HG02588 (cell line): ENCODE measurements around the gene NPBWR2.
A peak's percentile ranks its signal among the peaks of the same experiment; 100 is the strongest.
"Not testable (repeated sequence)": the region's sequence is repeated elsewhere in the genome, so short reads cannot be mapped to it uniquely, and the experiment has no call there.

ENCODE experiments used
- ATAC-seq: cut with Tn5 transposase; IDR thresholded peaks from one replicate; pipeline ENCODE4 v1.9.1; 2021; ENCODE audit warnings: mild to moderate bottlenecking, moderate library complexity; ENCODE audit not compliant: unreplicated experiment

The NPBWR2 gene

DNA sequence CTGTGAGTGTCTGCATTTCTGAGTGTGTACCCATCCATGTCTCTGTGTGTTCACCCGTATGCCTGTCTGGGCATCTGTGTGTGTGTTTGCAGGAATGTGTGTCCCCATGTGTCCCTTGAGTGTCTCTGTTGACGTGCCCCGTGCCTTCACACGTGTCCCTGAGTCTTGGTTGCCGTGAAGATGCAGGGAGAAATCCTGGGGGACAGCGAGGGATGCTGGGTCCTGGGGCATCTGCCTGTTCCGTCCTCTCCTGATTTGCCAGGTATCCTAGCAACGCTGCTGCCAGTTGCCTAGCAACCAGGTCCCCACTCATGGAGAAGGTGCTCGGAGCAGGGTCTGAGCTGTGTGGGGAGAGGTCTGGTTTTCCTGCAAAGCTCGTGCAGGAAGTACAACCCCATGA lies 17.2 kb downstream of the NPBWR2 start:
- ATAC-seq = no peak

GRCh38 chr20:64088586-64088985 lies 18.8 kb downstream of the NPBWR2 start:
- not testable (repeated sequence) for ATAC-seq

DNA sequence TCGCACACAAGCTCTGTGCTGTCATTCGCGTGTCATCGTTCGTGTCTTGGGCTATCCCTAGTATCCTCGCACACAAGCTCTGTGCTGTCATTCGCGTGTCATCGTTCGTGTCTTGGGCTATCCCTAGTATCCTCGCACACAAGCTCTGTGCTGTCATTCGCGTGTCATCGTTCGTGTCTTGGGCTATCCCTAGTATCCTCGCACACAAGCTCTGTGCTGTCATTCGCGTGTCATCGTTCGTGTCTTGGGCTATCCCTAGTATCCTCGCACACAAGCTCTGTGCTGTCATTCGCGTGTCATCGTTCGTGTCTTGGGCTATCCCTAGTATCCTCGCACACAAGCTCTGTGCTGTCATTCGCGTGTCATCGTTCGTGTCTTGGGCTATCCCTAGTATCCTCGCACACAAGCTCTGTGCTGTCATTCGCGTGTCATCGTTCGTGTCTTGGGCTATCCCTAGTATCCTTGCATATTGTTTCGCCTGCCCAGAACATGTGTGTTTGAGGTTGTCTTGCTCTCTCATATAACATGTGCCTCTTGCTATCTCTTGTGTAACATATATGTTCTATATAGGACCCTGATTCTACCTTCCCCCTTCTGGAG lies 20.0 kb downstream of the NPBWR2 start:
- not testable (repeated sequence) for ATAC-seq

DNA sequence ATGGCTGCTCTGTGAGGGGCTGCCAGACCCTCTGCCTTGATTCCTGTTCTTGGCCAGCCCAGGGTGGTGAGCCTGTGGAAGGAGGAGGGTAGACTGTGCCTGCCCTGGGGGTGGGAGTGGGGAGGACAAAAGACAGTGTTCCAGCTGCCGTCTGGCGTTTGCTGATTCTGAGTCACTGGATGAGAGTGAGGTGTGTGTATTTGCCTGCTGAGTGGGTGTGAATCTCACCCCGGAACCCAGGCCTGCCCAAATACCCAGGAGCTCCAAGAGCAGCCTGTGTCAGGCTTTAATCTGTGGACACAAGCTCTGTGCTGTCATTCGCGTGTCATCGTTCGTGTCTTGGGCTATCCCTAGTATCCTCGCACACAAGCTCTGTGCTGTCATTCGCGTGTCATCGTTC lies 20.6 kb downstream of the NPBWR2 start:
- ATAC-seq = no peak

GRCh38 chr20:64084685-64085152 lies 22.6 kb downstream of the NPBWR2 start:
- ATAC-seq = no peak

DNA sequence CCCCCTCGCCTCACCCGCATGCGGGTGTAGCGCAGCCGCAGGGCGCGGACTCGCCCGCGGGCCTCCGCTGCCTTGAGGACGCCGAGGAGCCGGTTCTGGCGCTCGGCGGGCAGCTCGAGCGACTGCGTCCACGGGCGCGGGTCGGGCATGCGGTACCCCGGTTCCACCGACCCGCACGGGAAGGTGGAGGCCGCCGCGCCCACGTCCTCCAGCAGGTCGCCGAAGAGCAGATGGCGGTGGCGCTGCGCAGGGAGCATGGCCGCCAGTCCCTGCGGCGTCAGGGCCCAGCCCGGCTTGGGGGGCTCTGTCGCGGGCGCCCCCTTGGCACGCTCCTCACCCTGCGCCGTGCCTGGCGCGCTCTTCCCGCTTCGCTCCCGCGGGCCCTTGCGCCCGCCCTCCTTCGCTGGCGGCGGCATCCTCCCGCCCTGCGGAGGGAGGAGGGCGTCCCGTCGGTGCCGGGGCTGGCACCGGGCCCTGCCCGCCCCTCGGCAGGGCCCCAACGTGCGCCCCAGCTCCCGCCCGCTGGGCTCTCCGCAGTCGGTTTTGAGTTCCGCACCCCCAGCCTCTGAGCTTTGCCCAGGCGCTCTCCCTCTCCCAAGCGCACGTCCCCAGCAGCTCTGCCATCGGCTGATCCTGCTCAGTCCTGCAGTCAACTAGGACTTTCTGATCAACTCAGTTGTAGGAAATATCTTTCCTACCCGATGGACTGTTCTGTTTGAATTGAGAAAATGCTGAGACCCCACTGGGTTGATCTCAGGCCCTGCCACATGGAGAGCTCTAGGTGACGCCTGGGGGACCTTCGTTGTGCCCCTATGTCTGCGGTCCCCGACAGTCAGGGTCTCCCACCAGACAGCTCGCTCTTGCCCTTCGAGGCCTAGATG lies 23.3 kb downstream of the NPBWR2 start, which contains the start of gene LKAAEAR1:
LKAAEAR1 (minus strand) TSS at position 595 of the 881 bp plus-strand sequence; CDS start at position 416, 179 bp downstream.
- no peak for ATAC-seq

GRCh38 chr20:64083378-64083803 lies 24.0 kb downstream of the NPBWR2 start:
- no peak for ATAC-seq

DNA sequence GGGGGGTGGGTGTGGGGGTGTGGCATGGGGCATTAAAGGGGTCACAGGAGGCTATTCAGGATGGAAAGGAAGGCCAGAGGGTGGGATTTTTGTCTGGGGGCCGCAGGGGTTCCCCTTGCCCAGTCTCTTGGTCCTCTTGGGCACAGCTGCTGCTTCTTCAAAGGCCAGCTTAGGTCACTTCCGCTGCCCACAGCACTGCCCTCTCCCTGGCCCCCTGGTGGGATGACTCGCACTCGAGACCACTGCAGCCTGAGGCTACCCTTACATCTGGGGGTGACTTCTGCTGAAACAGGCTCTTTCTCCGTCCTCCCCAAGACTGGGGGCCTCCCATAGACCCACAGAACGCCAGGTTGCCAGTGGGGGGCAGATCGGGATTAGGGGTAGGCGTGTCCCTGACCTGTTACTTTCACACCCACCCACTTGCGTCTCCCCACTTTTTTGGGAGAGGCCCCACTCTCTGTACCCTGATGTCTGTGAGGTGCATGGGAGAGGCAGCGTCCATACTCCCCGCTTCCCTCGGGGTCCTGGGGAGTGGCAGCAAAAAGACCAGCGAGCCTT lies 24.5 kb downstream of the NPBWR2 start:
- no peak for ATAC-seq

GRCh38 chr20:64082126-64082731 lies 25.1 kb downstream of the NPBWR2 start:
- no peak for ATAC-seq

DNA sequence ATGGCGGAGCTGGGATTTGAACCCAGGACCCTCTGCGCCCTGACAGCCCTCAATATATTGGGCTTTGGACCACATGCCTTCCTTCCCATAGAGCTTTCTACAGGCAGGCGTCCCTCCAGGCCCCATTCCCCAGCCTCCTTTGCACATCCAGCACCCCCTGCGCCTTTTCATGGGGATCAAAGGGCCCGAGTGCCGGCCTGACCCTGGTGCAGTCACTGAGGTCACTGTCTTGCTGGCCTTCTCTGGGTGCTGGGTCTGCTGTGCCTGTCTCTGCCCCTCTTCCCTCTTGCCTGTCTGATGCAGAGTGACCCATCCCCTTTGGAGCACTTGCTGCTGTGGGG lies 25.8 kb downstream of the NPBWR2 start:
- ATAC-seq = no peak

DNA sequence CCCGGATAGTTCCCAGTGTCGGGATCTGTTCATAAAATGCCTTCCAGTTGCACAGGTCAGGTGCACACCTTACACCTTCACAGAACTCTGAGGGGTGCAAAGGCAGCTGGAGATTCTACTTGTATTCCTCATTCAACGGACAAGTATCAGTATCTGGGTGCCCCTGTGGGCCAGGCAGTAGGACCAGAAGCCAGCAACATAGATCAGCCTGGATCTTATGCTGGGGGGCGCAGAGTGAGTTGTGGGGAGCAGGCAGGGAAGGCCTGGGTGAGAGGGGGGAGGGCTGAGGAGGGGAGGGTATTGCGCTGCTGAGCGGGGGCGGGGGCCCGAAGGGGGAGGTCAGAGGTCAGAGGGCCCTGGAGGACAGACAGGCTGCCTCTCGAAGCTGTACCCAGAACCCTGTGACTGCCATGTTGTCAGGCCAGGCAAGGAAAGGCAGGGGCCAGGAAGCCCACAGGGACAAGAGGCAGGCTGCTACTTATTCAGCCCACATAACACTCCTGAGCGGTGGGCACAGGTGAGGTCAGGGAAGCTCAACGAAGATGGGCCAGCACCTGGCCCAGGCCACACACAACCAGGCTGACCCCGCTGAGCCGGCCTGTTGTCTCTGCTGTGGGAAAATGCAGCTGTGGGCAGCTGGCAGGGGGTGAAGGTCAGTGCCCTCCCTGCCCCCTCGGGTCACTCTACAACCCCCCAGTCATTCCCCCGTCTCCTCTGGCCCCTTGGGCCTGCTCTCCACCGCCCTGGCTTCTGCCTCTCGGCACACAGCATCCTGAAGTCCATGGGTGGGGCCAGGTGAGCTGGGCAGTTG lies 26.3 kb downstream of the NPBWR2 start:
- no peak for ATAC-seq

DNA sequence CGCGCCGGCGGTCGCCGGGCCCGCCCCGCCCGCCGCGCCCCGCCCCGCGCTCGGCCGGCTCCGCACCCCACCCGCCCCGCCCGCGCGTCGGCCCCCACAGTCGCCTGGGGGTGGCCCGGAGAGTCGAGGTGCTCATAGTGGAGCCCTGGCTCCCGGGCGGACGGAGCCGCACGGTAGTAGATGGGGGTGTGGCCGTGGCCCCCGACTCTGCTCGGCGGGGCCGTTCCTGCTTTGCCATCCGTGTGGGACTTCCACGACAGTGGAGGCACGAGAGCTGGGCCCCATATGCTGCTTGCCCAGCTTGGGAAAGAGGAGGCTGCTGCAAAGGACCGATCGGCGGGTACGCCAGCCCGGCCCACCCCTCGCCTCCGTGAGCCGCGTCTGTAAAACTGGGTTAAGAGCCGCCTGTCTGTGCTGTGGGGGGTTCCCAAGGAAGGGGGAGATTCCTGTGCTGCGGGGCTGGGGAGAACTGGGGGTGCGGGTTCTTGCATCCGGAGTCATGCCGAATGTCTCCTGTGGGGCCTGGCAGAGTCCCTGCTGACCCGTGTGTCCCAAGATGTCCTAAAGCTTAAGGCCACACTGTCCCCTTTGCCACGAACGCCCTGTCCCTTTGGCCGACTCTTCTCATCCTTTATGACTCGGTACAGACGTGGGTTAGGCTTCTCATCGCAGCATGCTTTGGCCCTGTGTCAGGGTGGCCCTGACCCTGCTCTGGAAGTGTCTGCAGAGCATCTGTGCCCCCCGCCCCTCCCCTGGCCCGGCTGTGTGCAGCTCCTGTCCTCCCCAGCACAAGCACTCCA lies 27.2 kb downstream of the NPBWR2 start, which contains the start of gene OPRL1:
OPRL1 (plus strand) TSS at position 70 of the 800 bp plus-strand sequence. CDS start 12,639 bp downstream, outside the sequence.
- ATAC-seq = no peak

DNA sequence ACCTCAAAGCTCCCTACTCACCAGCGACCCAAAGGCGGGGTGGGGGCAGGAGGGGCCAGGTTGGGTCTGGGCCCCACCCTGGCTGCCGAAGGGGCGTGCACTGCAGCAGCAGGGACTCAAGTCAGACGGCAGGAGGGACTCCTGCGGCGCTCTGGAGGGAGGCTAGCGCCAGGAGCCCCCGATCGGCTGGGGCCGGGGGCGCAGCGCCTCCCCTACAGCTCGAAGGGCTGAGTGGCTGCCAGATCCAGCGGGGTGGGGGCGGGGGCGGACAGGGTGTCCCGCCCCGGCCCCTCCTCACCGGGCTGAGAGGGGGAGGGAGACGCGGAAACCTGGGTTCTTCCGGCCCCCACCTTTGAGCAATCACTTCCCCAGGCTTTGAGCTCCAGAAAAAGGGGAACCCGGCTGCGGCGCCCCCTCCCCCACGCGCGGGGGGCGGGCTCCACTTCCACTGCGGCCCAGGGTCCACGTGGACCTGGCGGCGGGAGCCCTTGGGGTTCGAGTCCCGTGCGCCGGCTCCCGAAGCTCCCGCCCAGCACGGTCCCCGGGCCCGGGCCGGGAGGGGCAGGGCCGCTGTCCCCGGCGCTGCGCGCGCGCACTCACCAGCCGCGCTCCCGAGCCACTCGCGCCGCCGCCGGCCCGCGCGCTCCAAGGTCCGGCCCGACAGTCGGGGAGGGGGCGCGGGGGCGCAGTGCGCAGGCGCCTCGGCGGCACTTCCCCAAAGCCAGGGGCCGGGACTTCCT lies 27.9 kb downstream of the NPBWR2 start, which contains the start of gene RGS19:
RGS19 (minus strand) TSS at position 246 of the 740 bp plus-strand sequence. CDS start 2,632 bp downstream, outside the sequence.
- peak; percentile 33 for ATAC-seq

DNA sequence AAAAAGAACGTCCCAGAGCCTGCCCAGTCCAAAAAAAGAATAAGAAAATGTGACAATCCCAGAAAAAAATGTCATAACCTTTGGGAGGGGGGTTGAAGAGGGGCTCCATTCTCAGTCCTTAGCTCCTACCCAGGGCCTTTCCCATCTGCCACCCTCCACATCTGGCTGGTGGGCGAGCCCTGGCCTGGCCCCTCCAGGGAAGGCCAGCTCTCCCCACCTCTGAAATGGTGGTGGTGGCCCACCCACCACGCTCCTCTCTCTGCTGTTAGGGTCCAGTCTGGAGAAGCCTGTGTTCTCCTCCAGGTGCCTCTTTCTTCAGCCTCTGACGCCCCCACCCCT lies 28.5 kb downstream of the NPBWR2 start:
- no peak for ATAC-seq

GRCh38 chr20:64077876-64078551 lies 29.4 kb downstream of the NPBWR2 start:
- ATAC-seq = no peak

DNA sequence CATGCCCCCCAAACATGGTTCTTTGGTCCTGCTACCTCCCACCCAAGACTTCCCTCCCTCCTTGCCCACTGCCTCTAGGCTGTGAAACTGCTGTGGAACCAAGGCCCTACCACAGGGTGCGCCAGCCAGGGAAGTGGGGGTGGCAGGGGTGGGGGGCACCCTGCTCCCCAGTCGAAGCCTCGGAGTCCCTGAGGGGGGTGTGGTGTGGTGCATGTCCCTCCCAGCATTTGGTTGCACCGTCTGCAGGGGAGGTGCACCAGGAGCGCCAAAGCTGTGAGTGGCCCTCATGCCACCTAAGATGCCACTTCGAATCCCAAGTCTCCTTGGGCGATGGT lies 29.9 kb downstream of the NPBWR2 start:
- ATAC-seq = no peak

- no peak for ATAC-seq
Measured at GRCh38 chr20:64077094-64077493, 30.3 kb downstream of the NPBWR2 start.
